Measurements from ENCODE around the gene TSLP.

- TF ChIP-seq CTCF (IDR thresholded peaks at IDR 0.05; ENCODE audit: low read depth, low read length) (no peak), EZH2phosphoT487 (IDR thresholded peaks at IDR 0.05; ENCODE audit: low read depth) (no peak)
Observed at GRCh38 chr5:111043712-111044506, 27.6 kb upstream of the TSLP start.

Data from OCI-LY3 (cell line).